ENCODE data around the gene CCDC197. TPM values are rescaled to one million over a fixed set of nuclear protein-coding genes. Genes with fewer than 3 reads are reported as not detected.

The CCDC197 gene
- total RNA-seq, 4 donors from 2014 or later: not detected

DNA sequence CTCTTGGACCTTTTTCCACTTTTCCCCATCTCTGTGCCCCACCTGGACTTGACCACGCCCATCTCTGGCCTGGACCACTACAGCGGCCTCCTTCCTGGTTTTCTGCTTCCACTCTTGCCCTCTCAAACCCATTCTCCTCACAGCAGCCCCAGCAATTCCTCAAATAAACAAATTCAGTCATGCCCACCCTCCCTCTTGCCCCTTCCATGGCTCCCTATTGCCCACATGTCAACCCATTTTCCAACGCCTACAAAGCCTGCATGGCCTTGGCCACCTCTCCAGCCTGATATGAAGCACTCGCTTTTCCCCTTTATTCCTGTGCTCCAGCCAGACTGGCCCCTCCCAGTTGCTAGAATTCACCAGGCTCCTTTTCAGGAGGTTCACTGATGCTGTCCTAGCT is 23.2 kb downstream of the CCDC197 start:
- Histone ChIP-seq H3K9me3 (no peaks in the 10 kb centered on the region), H3K4me1 (no peaks in the 10 kb centered on the region), H3K36me3 (no peaks in the 10 kb centered on the region), H3K4me3 (no peak overlapping the region), H3K27me3 (no peaks in the 10 kb centered on the region), H3K27ac (replicated peaks in 1 of 4) (no peak overlapping the region)
- WGBS: 88% methylated on average over 4 of the region's 4 CpGs
- TF ChIP-seq POLR2A (IDR thresholded peaks at IDR 0.05; ENCODE audit: low read depth) (no peak), EP300 (IDR thresholded peaks at IDR 0.05) (no peak), POLR2AphosphoS5 (IDR thresholded peaks at IDR 0.05) (no peak)
- TF ChIP-seq, protein P1, sequence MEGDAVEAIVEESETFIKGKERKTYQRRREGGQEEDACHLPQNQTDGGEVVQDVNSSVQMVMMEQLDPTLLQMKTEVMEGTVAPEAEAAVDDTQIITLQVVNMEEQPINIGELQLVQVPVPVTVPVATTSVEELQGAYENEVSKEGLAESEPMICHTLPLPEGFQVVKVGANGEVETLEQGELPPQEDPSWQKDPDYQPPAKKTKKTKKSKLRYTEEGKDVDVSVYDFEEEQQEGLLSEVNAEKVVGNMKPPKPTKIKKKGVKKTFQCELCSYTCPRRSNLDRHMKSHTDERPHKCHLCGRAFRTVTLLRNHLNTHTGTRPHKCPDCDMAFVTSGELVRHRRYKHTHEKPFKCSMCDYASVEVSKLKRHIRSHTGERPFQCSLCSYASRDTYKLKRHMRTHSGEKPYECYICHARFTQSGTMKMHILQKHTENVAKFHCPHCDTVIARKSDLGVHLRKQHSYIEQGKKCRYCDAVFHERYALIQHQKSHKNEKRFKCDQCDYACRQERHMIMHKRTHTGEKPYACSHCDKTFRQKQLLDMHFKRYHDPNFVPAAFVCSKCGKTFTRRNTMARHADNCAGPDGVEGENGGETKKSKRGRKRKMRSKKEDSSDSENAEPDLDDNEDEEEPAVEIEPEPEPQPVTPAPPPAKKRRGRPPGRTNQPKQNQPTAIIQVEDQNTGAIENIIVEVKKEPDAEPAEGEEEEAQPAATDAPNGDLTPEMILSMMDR (IDR thresholded peaks at IDR 0.05): no peak
- DNase-seq (ENCODE audit: extremely low spot score): no peak
- intact Hi-C loops (cut with DNase I): loop anchor here (10.0 kb wide), 1 partner anchor 365 kb away; no protein-coding TSS in a partner anchor

DNA sequence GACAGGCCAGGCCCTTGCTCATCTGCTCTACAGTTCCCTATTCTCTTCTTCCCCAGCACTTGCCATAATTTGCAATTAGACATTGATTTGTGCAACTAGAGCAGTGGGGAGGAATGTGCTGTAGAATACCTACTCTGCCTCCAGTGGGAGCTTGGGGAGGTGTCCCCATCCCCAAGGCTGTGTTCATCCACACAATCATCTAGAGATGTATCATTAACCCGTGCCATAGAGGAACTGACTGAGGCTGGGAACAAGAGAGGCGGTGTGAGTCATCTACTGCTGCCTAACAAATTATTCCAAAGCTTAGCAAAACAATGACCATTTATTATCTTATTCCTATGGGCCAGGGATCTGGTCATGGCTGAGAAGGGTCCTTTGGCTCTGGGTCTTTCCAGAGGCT is 23.9 kb downstream of the CCDC197 start:
- 95% methylated on average over 2 of the region's 2 CpGs for WGBS
- no peak overlapping the region for H3K4me3 ChIP-seq
- no peaks in the 10 kb centered on the region for H3K27me3 ChIP-seq
- H3K27ac ChIP-seq (replicated peaks in 1 of 4): no peak overlapping the region
- no peak for TF ChIP-seq POLR2AphosphoS5 (IDR thresholded peaks at IDR 0.05)
- no peak for TF ChIP-seq POLR2A (IDR thresholded peaks at IDR 0.05; ENCODE audit: low read depth)
- TF ChIP-seq EP300 (IDR thresholded peaks at IDR 0.05): no peak
- TF ChIP-seq, protein P1 (IDR thresholded peaks at IDR 0.05): no peak
- no peaks in the 10 kb centered on the region for H3K36me3 ChIP-seq
- H3K9me3 ChIP-seq: no peaks in the 10 kb centered on the region
- intact Hi-C loops (cut with DNase I): loop anchor here (10.0 kb wide), 1 partner anchor 366 kb away; no protein-coding TSS in a partner anchor
- no peak for DNase-seq (ENCODE audit: extremely low spot score)
- H3K4me1 ChIP-seq: peaks cover 0 to 5% (median 0%) of the 10 kb centered on the region in 4 donors

DNA sequence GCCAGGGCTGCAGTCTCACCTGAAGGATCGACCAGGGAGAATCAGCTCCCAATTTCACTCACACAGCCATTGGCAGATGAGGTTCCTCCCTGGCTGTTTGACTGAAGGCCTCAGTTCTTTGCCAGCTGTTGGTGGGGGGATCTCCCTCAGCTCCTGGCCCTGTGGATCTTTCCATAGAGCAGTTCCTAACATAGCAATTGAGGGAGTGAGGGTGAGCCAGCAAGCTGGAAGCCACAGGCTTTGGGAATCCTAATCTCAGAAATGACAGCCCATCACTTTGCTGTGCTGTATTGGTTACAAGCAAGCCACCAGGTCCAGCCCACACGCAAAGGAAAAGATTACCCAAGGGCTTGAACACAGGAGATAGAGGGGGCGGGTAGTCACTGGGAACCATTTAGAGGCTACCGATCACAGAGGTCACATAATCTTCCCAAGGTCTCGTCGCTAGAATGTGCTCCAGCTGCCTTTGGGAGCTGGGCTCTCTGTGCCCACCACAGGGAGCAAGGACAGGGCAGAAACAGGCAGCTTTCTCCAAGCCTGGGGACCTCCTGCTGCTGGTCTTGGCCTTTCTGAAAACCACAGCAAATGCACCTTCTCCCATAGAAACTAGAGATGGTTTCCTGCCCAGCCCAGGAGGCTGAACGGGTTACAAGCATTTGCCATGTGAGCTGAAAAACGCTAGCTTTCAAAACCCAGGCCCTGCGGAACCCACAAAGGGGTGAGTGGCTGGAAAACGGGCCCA is 24.5 kb downstream of the CCDC197 start:
- peaks cover 1 to 9% (median 3%) of the 10 kb centered on the region in 4 donors for H3K4me1 ChIP-seq
- H3K27ac ChIP-seq (replicated peaks in 1 of 4): no peak overlapping the region
- intact Hi-C loops (cut with DNase I): loop anchor here (10.0 kb wide), 1 partner anchor 367 kb away; no protein-coding TSS in a partner anchor
- H3K27me3 ChIP-seq: no peaks in the 10 kb centered on the region
- no peaks in the 10 kb centered on the region for H3K9me3 ChIP-seq
- TF ChIP-seq POLR2A (IDR thresholded peaks at IDR 0.05; ENCODE audit: low read depth) (no peak), POLR2AphosphoS5 (IDR thresholded peaks at IDR 0.05) (no peak), EP300 (IDR thresholded peaks at IDR 0.05) (no peak)
- TF ChIP-seq, protein P1 (IDR thresholded peaks at IDR 0.05): no peak
- WGBS: 78% methylated on average over 5 of the region's 10 CpGs
- no peak overlapping the region for H3K4me3 ChIP-seq
- no peak for DNase-seq (ENCODE audit: extremely low spot score)
- no peaks in the 10 kb centered on the region for H3K36me3 ChIP-seq

DNA sequence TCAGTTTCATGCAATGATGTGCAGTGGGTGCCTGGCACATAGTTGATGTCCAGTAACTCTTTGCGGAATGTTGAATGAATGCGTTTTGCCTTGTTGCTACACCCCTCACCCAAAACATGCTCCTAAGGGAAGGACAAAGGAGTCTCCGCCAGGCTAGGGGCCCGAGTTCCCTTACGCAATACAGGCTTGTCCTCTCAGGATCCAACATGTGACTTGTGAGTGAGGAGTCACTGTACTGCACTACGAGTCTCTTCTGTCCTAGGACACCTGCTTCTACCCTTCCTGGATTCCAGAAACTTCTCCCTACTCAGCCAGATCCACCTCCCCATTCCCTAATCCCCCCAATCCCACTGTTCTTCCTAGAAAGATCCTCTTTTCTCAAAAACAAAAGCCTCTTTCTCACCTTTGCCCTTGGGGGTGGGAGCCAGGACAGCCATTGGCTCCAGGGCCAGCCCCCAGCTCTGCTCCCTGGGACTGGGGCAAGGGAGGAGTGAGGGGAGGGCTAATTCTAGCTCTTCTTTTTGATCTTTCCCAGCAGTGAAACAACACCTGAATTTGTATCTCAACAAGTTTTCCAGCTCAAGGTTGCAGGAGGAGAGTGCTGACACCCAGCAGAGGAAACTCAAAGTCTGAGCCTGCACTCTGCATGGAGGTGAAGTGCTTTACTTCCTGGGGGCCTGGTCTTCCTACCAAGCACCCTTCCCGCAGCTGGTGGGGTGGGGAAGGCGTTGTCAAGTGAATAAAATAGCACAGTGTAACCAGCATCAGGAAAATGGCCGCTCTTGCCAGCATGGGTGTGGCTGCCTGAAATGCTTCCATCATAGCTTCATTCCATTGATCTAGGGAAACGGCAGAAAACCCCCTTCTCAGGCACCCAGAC is 25.7 kb downstream of the CCDC197 start:
- 73% methylated on average over 9 of the region's 10 CpGs for WGBS
- Histone ChIP-seq H3K4me1 (peaks cover 4 to 18% (median 13%) of the 10 kb centered on the region in 4 donors), H3K36me3 (no peaks in the 10 kb centered on the region), H3K9me3 (no peaks in the 10 kb centered on the region), H3K27me3 (no peaks in the 10 kb centered on the region), H3K4me3 (no peak overlapping the region), H3K27ac (replicated peaks in 1 of 4) (no peak overlapping the region)
- TF ChIP-seq EP300 (IDR thresholded peaks at IDR 0.05) (no peak), POLR2A (IDR thresholded peaks at IDR 0.05; ENCODE audit: low read depth) (no peak), POLR2AphosphoS5 (IDR thresholded peaks at IDR 0.05) (no peak)
- TF ChIP-seq, protein P1 (IDR thresholded peaks at IDR 0.05): no peak
- intact Hi-C loops (cut with DNase I): loop anchor here (10.0 kb wide), 1 partner anchor 368 kb away; no protein-coding TSS in a partner anchor
- DNase-seq (ENCODE audit: extremely low spot score): no peak

Measured in esophagus muscularis mucosa (tissue), 4 donors.